PC-9 (cell line): ENCODE data around the gene ETS1. TPM values are rescaled to one million over a fixed set of nuclear protein-coding genes. Genes with fewer than 3 reads are reported as not detected.

Experiments
- BruUV-seq: library from RNA; stranded (reverse); fragments of 400-500 nt; replicated peaks from 2 replicates; lab custom pipeline; 2021; lab: Mats Ljungman, UMichigan
- CTCF ChIA-PET: fragments of 300-600 bp; sonication (Branson Sonifier 250); formaldehyde crosslinking; loops from one replicate; lab custom pipeline; 2022; ENCODE audit warnings: antibody characterized with exemption; lab: Charles Lee
- POLR2A ChIA-PET: fragments of 300-600 bp; sonication (Branson Sonifier 250); formaldehyde crosslinking; loops from one replicate; lab custom pipeline; 2022; ENCODE audit warnings: antibody characterized with exemption; ENCODE audit not compliant: unreplicated experiment; lab: Charles Lee
- DNase-seq, 2 experiments: peaks; one replicate each; pipeline versions ENCODE4 v3.0.0 to v3.0.0-alpha.2; 2015 to 2022; ENCODE audit warnings: mixed read lengths in 1 of 2
- H2AFZ ChIP-seq: fragments of 200-600 bp; sonication (generic); 2 replicates; pipeline ENCODE4 v1.8.1; 2017; ENCODE audit warnings: antibody characterized with exemption
- H3F3A ChIP-seq: fragments of 200-600 bp; sonication (generic); 2 replicates; pipeline ENCODE4 v1.8.1; 2017; ENCODE audit warnings: antibody characterized with exemption, mild to moderate bottlenecking, low read depth; ENCODE audit not compliant: insufficient read depth
- H3K27ac ChIP-seq: fragments of 200-600 bp; sonication (generic); 2 replicates; pipeline ENCODE4 v1.6.1; 2016; ENCODE audit warnings: mixed run types
- H3K27me3 ChIP-seq: fragments of 200-600 bp; sonication (generic); 2 replicates; pipeline ENCODE4 v1.6.1; 2016; ENCODE audit warnings: low read depth, mixed run types; ENCODE audit not compliant: insufficient read depth
- H3K36me3 ChIP-seq: fragments of 200-600 bp; sonication (generic); 2 replicates; pipeline ENCODE4 v1.6.1; 2016; ENCODE audit warnings: low read depth, mixed run types
- H3K4me1 ChIP-seq: fragments of 200-600 bp; sonication (generic); replicated peaks from 2 replicates; pipeline ENCODE4 v1.6.1; 2016; ENCODE audit warnings: mixed run types; ENCODE audit not compliant: insufficient read depth
- H3K4me2 ChIP-seq: fragments of 200-600 bp; sonication (generic); 2 replicates; pipeline ENCODE4 v1.6.1; 2017; ENCODE audit warnings: mixed run types
- H3K4me3 ChIP-seq: fragments of 200-600 bp; sonication (generic); 2 replicates; pipeline ENCODE4 v1.6.1; 2016; ENCODE audit warnings: mixed run types
- H3K79me2 ChIP-seq: fragments of 200-600 bp; sonication (generic); 2 replicates; pipeline ENCODE4 v1.6.1; 2017; ENCODE audit warnings: low read depth, mixed run types
- H3K9me2 ChIP-seq: fragments of 200-600 bp; sonication (generic); 2 replicates; pipeline ENCODE4 v1.8.1; 2017; ENCODE audit warnings: mild to moderate bottlenecking; ENCODE audit not compliant: insufficient read depth
- H3K9me3 ChIP-seq: fragments of 200-600 bp; sonication (generic); 2 replicates; pipeline ENCODE4 v1.8.1; 2016; ENCODE audit warnings: low read depth; ENCODE audit not compliant: insufficient read depth
- H4K20me1 ChIP-seq: fragments of 200-600 bp; sonication (generic); 2 replicates; pipeline ENCODE4 v1.8.1; 2017; ENCODE audit not compliant: insufficient read depth
- CTCF ChIP-seq: fragments of 200-600 bp; sonication (generic); conservative IDR thresholded peaks from 2 replicates; pipeline ENCODE4 v1.6.1; 2017; ENCODE audit warnings: mixed run types, antibody characterized with exemption, mild to moderate bottlenecking, moderate library complexity
- EZH2 ChIP-seq: fragments of 200-600 bp; sonication (generic); IDR thresholded peaks from 2 replicates; pipeline ENCODE4 v1.8.0; 2017; ENCODE audit warnings: antibody characterized with exemption, low read depth
- intact Hi-C: fragments of 100-400 bp; cut with micrococcal nuclease; formaldehyde crosslinking; loops from one replicate; pipeline ENCODE4 v1.10.0; 2022; ENCODE audit not compliant: unreplicated experiment
- total RNA-seq: library from RNA; stranded (reverse); gene quantifications from 2 replicates; pipeline ENCODE4 v1.2.3, GENCODE V29; 2021

ETS1 gene
- total RNA-seq, 1 experiment from 2014 or later: 23.3 TPM

GRCh38 chr11:128455766-128456165 lies 131.6 kb downstream of the ETS1 start:
- Histone ChIP-seq H3K36me3 (peaks cover 4% of the 10 kb centered on the region; the same call in 1 of the 2 replicates), H3K79me2 (no peaks in the 10 kb centered on the region), H3K4me2 (no peak overlapping the region), H4K20me1 (no peaks in the 10 kb centered on the region), H3F3A (no peaks in the 10 kb centered on the region), H3K4me1 (no peaks in the 10 kb centered on the region), H3K4me3 (no peak overlapping the region), H3K9me2 (no peaks in the 10 kb centered on the region), H2AFZ (no peak overlapping the region), H3K9me3 (no peaks in the 10 kb centered on the region), H3K27ac (no peak overlapping the region), H3K27me3 (no peaks in the 10 kb centered on the region)
- BruUV-seq: no TSS peak
- POLR2A ChIA-PET: no interaction called here
- TF ChIP-seq EZH2: no peak
- no peak for TF ChIP-seq CTCF
- DNase-seq: no peak
- intact Hi-C loops: no loop called here
- CTCF ChIA-PET: no interaction called here

DNA sequence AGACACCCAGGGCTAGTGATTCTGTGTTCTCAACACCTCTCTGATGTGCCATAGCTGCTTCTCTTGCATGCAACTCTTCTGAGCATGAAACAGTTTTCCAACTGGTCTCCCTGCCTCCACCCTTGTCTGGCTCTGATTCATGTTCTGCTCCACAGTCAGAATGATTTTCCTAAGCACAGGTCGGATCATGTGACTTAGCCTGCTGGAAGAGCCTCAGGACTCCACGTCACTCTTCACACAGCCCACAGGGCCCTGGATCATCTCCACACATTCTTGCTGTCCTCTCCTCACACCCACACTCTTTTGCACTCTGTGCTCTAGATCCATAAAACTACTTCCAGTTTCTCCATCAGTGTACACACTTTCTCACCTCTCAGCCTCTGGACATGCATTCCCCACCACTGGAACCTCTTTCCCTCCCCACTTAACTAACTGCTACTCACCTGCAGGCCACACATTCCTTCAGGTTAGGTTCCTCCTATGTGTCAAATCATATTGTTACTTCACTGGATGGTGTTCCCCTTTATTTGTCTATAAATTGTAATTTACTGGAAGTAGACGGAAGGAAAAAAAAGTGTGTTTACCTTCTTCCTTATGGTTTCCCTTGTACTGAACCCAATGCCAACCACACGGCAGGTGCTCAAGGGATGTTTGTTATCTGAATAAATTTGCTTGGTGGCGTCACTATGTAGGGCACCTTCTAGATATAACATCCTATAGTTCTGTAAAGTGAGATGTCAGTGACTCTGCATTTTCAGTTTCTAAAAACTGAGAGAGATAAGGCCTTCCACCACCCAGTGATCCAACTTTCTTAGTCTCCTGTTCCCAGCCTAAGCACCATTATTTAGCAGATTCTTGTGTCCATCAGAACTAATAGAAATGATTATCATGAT lies 133.7 kb downstream of the ETS1 start:
- no peaks in the 10 kb centered on the region for H3F3A ChIP-seq
- no peak overlapping the region for H3K4me2 ChIP-seq
- H3K27ac ChIP-seq: no peak overlapping the region
- no TSS peak for BruUV-seq
- no peaks in the 10 kb centered on the region for H4K20me1 ChIP-seq
- H3K4me1 ChIP-seq: peaks cover 8% of the 10 kb centered on the region
- H3K9me3 ChIP-seq: no peaks in the 10 kb centered on the region
- H3K4me3 ChIP-seq: no peak overlapping the region
- H3K36me3 ChIP-seq: peaks cover 4% of the 10 kb centered on the region; the same call in 1 of the 2 replicates
- H3K27me3 ChIP-seq: no peaks in the 10 kb centered on the region
- intact Hi-C loops: no loop called here
- no peak for TF ChIP-seq EZH2
- TF ChIP-seq CTCF: no peak
- H3K79me2 ChIP-seq: no peaks in the 10 kb centered on the region
- POLR2A ChIA-PET: no interaction called here
- no peak overlapping the region for H2AFZ ChIP-seq
- DNase-seq: no peak
- H3K9me2 ChIP-seq: no peaks in the 10 kb centered on the region
- CTCF ChIA-PET: no interaction called here

DNA sequence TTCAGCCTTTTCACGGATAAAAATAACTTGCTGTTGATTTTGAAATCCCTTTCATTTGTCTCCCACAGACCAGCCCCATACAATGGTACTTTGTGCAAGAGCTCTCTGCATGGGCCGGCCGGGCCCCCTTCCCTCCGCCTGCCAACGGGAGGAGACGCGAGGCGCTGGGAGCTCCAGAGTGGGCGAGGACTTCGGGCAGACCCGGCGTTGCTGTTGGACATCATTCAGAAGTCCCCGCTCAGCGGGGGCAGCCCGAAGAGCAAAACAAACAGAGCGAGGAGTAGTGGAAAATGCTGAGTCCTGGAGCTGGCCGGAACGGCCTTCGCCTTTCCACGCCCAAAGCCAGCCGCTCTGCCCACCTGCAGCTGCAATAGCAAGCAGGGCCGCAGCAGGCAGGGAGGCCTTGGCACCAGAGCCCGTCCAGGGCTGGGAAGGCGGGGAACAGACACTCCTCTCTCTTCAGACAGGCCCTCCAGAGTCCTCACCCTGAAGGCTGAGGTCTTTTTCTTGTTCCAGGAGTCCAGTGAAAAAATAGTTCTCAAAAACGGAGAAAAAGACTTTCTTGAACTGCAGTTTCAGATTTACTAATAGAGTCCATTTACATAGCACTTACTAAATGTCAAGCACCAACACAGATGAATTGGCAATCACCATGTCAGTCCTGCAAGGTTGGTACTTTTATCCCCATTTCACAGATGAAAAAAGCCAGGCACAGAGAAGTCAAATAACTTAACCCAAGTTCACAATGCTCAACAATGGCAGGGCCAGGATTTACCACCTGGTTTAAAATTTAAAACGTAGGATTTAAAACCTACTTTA lies 135.5 kb downstream of the ETS1 start:
- CTCF ChIA-PET: no interaction called here
- intact Hi-C loops: no loop called here
- Histone ChIP-seq H3K9me3 (no peaks in the 10 kb centered on the region; the same call in 1 of the 2 replicates), H2AFZ (no peak overlapping the region), H3K79me2 (no peaks in the 10 kb centered on the region), H3F3A (peaks cover 5% of the 10 kb centered on the region; the same call in 1 of the 2 replicates), H3K4me1 (peaks cover 24% of the 10 kb centered on the region), H3K36me3 (no peaks in the 10 kb centered on the region), H4K20me1 (no peaks in the 10 kb centered on the region), H3K4me3 (no peak overlapping the region), H3K27me3 (no peaks in the 10 kb centered on the region), H3K4me2 (no peak overlapping the region), H3K9me2 (no peaks in the 10 kb centered on the region), H3K27ac (no peak overlapping the region)
- no peak for TF ChIP-seq CTCF
- no peak for TF ChIP-seq EZH2
- no TSS peak for BruUV-seq
- POLR2A ChIA-PET: interaction anchor here (0.6 kb wide), 1 partner anchor 8 kb away, joined by 3 read pairs; no protein-coding TSS in a partner anchor
- no peak for DNase-seq
